GM12864 (cell line): ENCODE results near the gene SCAMP5.

Experiments
- DNase-seq: peaks from one replicate; pipeline ENCODE4 v3.0.0-alpha.2; 2011; ENCODE audit warnings: low read depth
- H3K4me3 ChIP-seq: 2 replicates; pipeline ENCODE4 v1.5.1; 2011; ENCODE audit warnings: mild to moderate bottlenecking, low read depth, low read length, control low read depth
- TF ChIP-seq, protein P1 (sequence below): IDR thresholded peaks from 2 replicates; pipeline ENCODE4 v1.5.1; 2011; ENCODE audit warnings: low read depth, mild to moderate bottlenecking, moderate library complexity, low read length, control low read depth, inconsistent platforms; ENCODE audit errors: missing control alignments

The SCAMP5 gene

DNA sequence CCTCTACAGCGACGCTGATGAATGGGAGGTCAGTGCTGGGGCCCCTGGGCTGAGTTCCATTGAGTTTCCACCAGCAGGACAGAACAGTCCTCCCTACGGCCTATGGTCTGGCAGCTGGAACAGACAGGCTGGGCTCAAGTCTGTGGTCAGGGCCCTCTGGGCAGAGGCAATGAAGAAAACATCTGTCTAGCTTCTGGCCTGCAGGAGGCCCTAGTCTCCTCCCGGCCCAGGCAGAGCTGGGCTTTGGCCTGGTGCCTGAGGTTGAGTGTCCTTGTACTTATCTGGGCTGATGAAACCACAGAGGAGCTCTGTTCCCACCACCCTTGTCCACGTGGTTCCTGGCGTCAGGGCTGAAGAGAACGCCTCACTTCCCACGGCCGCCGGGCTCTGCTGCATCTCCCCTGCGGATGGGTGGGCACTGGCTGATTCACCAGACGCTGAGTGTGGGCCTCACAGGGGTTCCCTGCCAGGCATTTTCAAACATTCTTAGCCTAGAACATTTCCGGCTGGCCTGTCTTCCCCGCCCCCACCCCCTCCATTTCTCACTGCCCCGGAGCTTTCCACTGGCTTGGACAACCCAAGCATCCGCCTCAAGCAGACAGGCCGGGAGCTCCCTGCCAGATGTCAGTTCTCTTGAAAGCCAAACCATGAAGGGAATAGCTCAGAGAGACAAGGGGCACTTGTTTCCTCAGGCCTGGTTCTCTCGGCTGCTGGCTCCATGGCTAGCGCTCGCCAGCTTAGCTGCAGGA lies 48.3 kb downstream of the SCAMP5 start:
- DNase-seq = peak; percentile 85
- peak overlapping the region; percentile 31 for H3K4me3 ChIP-seq
- TF ChIP-seq, protein P1, sequence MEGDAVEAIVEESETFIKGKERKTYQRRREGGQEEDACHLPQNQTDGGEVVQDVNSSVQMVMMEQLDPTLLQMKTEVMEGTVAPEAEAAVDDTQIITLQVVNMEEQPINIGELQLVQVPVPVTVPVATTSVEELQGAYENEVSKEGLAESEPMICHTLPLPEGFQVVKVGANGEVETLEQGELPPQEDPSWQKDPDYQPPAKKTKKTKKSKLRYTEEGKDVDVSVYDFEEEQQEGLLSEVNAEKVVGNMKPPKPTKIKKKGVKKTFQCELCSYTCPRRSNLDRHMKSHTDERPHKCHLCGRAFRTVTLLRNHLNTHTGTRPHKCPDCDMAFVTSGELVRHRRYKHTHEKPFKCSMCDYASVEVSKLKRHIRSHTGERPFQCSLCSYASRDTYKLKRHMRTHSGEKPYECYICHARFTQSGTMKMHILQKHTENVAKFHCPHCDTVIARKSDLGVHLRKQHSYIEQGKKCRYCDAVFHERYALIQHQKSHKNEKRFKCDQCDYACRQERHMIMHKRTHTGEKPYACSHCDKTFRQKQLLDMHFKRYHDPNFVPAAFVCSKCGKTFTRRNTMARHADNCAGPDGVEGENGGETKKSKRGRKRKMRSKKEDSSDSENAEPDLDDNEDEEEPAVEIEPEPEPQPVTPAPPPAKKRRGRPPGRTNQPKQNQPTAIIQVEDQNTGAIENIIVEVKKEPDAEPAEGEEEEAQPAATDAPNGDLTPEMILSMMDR = peak; percentile 50

DNA sequence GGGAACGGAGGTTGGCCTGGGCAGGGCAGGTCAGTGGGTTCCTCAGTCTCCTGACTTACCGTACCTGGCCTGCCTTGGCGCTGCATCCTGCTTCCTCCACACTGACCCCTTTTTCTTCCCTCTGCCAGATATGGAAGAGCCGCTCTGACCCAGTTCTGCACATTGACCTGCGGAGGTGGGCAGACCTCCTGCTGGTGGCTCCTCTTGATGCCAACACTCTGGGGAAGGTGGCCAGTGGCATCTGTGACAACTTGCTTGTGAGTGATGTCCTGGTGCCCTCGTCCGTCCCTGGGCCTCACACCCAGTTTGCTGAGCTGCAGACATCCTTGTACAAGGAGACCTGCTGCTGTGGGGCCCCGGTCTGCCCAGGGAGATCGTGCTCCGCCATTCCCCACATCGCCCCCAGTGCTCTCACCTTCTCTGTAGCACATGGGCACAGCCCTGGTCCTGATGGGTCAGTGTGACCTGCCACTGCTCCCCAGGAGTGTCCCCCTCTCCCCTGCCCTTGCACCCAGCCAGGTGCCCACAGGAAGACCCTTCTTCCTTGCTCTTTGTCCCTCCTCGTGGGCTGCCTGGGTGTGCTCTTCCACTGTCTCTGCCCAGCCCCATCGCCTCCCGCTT lies 49.0 kb downstream of the SCAMP5 start:
- H3K4me3 ChIP-seq = peak overlapping the region; percentile 31
- TF ChIP-seq, protein P1 = no peak
- no peak for DNase-seq

DNA sequence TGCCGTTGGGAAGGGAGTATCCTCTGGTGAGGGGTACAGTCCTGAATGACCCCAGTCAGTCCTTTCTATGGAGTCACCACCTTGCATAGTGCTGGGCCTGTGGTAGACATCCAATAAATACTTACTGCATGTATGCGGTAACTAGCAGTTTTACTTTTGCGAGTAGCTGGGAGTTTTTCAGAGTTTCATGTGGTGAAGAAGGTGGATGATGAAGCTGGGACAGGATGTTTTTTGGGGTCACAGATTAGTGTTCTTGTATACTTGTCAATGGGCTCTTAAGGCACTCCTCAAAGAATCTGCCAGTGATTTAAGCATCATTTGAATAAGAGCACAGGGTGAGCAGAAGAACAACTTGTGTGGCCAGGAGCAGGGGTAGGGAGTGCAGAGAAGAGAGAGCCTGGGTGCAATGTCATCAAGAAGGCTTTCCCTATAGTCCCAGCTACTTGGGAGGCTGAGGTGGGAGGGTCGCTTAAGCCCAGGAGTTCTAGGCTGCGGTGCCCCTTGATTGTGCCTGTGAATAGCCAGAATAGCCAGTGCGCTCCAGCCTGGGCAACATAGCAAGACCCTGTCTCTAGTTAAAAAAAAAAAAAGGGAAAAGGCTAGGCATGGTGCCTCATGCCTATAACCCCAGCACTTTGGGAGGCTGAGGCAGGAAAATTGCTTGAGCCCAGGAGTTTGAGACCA lies 50.1 kb downstream of the SCAMP5 start:
- TF ChIP-seq, protein P1 = no peak
- peak; percentile 73 for DNase-seq
- H3K4me3 ChIP-seq = no peak overlapping the region

DNA sequence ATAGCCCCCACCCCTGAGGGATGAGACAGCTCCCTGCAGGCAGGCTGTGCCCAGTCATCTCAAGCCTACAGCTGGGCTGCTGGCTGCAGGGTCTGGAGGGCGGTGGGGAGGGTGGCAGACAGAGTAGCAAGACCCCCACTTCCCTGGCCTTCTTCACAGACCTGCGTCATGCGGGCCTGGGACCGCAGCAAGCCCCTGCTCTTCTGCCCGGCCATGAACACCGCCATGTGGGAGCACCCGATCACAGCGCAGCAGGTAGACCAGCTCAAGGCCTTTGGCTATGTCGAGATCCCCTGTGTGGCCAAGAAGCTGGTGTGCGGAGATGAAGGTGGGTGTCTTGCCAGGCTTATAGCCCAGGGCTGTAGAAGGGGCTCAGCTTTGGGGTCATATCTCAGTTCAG lies 53.0 kb downstream of the SCAMP5 start:
- TF ChIP-seq, protein P1 = no peak
- no peak overlapping the region for H3K4me3 ChIP-seq
- no peak for DNase-seq

DNA sequence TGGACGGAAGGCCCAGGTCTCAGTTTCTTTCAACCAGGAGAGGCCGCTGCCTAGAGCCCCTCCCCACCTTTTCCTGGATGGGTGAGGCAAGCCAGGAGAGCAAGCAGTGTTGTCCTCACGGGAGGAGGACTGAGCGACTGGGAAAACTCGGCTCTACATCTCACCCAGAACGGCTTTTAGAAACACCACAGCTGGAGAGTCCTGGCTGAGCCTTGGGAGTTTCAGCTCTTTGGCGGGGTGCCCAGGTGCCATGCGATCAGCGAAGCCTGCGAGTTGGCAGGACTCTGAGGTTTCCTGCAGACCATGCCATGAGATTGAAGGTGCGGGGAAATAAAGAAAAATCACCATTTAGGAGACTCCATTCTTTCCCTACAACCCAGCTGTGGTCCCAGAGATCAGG lies 54.0 kb downstream of the SCAMP5 start:
- no peak for DNase-seq

DNA sequence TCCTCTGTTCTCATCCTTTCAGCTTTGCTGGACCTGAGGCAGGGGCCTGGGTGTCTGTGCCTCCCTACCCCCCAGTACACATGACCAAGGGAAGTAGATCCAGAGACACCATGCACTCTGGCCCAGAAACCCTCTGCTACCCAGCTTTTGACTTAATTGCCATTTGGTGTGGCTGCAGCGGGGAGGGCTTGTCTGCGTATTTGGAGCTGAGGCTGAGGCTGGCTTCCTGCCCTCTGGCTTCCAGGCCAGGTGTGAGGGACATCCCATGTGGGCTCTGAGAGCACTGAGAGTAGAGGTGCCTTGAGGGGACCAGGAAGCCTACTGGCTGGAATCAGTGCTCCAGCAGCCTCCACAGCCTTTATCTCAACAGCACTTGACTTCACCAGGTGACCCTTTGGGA lies 54.9 kb downstream of the SCAMP5 start:
- TF ChIP-seq, protein P1 = no peak
- DNase-seq = no peak
- H3K4me3 ChIP-seq = no peak overlapping the region

More for the DNA sequence above, 54.0 kb downstream of the SCAMP5 start:
- TF ChIP-seq, protein P1 = no peak
- H3K4me3 ChIP-seq = no peak overlapping the region
